Stomach (tissue), 4 donors: ENCODE results near the gene NUP62.

Source experiments
- POLR2A ChIP-seq, 4 donors: fragments of 450-650 bp; IDR thresholded peaks; one replicate each; pipeline ENCODE4 v1.6.1; 2016; ENCODE audit warnings: antibody characterized with exemption in 4 of 4, control low read depth in 2 of 4, mild to moderate bottlenecking in 1 of 4, moderate library complexity in 1 of 4
- TF ChIP-seq, protein P1 (sequence below), 7 experiments: fragments of 450-650 bp in 4 of 7; fragments of 200-600 bp in 3 of 7; sonication (generic) in 3 of 7; IDR thresholded peaks; one replicate each; pipeline ENCODE4 v1.5.1; 2016 to 2019; ENCODE audit warnings: antibody characterized with exemption in 7 of 7, control low read depth in 2 of 7, mild to moderate bottlenecking in 1 of 7

DNA sequence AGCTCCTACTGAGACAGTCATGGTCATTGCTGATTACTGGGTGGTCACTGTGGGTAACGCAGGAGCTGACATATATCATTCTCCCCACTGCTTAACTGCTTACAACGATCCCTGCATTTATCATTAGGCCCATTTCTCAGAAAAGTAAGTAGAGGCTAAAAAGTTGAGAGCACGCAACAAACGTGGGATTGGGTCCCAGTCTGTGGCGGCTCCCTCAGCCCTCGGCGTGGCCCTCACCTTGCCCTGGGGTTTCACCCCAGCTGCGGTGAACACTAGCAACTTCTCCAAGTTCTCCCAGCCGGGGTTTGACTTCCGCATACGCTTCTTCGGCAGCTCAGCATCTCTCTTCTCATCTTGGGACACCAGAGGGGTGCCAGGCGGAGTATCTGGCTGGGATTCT, 64.4 kb downstream of the NUP62 start:
- TF ChIP-seq POLR2A (IDR thresholded peaks at IDR 0.05), result no peak
- TF ChIP-seq, protein P1, sequence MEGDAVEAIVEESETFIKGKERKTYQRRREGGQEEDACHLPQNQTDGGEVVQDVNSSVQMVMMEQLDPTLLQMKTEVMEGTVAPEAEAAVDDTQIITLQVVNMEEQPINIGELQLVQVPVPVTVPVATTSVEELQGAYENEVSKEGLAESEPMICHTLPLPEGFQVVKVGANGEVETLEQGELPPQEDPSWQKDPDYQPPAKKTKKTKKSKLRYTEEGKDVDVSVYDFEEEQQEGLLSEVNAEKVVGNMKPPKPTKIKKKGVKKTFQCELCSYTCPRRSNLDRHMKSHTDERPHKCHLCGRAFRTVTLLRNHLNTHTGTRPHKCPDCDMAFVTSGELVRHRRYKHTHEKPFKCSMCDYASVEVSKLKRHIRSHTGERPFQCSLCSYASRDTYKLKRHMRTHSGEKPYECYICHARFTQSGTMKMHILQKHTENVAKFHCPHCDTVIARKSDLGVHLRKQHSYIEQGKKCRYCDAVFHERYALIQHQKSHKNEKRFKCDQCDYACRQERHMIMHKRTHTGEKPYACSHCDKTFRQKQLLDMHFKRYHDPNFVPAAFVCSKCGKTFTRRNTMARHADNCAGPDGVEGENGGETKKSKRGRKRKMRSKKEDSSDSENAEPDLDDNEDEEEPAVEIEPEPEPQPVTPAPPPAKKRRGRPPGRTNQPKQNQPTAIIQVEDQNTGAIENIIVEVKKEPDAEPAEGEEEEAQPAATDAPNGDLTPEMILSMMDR (IDR thresholded peaks at IDR 0.05), result no peak
